ENCODE data around the gene HAGH.

The HAGH gene

GRCh38 chr16:1757714-1758461, 68.7 kb downstream of the HAGH start:
- Histone ChIP-seq H2AFZ (ENCODE audit: low read depth, low read length) (no peak overlapping the region), H3K27ac (ENCODE audit: low read length) (no peak overlapping the region), H3K4me1 (ENCODE audit: insufficient read depth, low read length) (no peaks in the 10 kb centered on the region), H3K79me2 (ENCODE audit: insufficient read depth, low read length) (no peaks in the 10 kb centered on the region), H3K9ac (ENCODE audit: low read depth, low read length) (no peak overlapping the region), H3K27me3 (ENCODE audit: insufficient read depth, low read length, poor library complexity) (no peaks in the 10 kb centered on the region), H3K9me3 (ENCODE audit: insufficient read depth, low read length, severe bottlenecking) (no peaks in the 10 kb centered on the region), H3K4me3 (ENCODE audit: low read depth in 1 of 2, low read length in 2 of 2) (no peak overlapping the region), H4K20me1 (ENCODE audit: insufficient read depth, low read length) (peaks cover under 1% of the 10 kb centered on the region; the same call in 1 of the 2 replicates), H3K4me2 (ENCODE audit: insufficient read depth, low read length) (no peak overlapping the region), H3K36me3 (ENCODE audit: insufficient read depth, low read length) (peaks cover 58% of the 10 kb centered on the region)
- no peak for TF ChIP-seq CTCF (IDR thresholded peaks at IDR 0.05; ENCODE audit: borderline replicate concordance, extremely low read depth, low read length, poor library complexity, severe bottlenecking)
- TF ChIP-seq EZH2 (IDR thresholded peaks at IDR 0.05; ENCODE audit: borderline replicate concordance, low read depth, low read length, severe bottlenecking) = no peak
- ATAC-seq (ENCODE audit: insufficient read depth, low read depth) (no peak), DNase-seq (no peak)
